Sigmoid colon (tissue), 4 donors: ENCODE data around the gene FOXL3.
A peak's percentile ranks its signal among the peaks of the same experiment; 100 is the strongest.

Experiments used
- EP300 ChIP-seq, 4 donors: sonication (generic); formaldehyde crosslinking; IDR thresholded peaks; one replicate each; pipeline ENCODE4 v1.6.1; 2017; ENCODE audit warnings: antibody characterized with exemption in 4 of 4
- POLR2A ChIP-seq, 2 donors: fragments of 450-650 bp; IDR thresholded peaks; one replicate each; pipeline ENCODE4 v1.6.1; 2016; ENCODE audit warnings: antibody characterized with exemption in 2 of 2, mild to moderate bottlenecking in 2 of 2, moderate library complexity in 2 of 2
- POLR2AphosphoS5 ChIP-seq, 4 donors: sonication (generic); formaldehyde crosslinking; IDR thresholded peaks; one replicate each; pipeline ENCODE4 v1.6.1; 2017; ENCODE audit warnings: antibody characterized with exemption in 4 of 4
- TF ChIP-seq, protein P1 (sequence below), 4 experiments: fragments of 450-650 bp in 3 of 4; fragments of 200-600 bp in 1 of 4; IDR thresholded peaks; one replicate each; pipeline ENCODE4 v1.5.1; 2016 to 2019; ENCODE audit warnings: antibody characterized with exemption in 4 of 4, mild to moderate bottlenecking in 3 of 4, moderate library complexity in 2 of 4

DNA sequence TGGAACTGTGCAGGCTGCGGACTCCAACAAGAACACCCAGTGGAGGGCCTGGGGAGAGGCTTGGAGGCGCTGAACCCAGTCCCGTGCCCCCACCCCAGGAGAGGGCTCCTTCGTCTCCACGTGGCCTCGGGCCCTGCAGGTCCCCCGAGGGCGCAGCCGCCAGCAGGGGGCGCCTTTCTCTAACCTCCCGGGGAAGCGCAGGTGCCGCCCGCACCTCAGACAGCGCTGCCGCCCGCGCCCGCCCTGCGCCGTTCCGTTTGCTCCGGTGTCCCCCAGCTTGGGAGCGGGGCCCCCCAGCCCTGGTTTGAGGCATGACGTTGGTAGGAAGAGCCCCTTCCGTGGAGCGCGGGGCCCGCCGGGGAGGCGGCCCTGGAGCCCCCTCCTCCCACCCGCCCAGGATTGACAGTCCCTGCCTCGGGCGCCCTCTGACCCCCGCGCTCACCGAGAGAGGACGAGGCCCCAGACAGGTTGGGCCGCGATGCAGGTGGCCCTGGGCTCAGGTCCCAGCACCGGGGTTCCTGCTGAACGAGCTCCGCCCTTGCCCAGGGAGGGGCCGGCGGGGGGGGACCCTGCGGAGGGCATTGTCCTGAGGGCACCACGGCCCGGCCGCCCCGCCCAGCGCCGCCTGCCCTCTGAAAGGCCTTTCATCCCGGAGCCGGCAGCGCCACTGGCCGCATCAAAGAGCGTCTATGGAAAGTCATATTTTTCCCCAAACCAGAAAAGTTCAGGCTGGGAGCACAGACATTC is 42.8 kb downstream of the FOXL3 start:
- no peak for TF ChIP-seq EP300 (IDR thresholded peaks at IDR 0.05)
- TF ChIP-seq, protein P1, sequence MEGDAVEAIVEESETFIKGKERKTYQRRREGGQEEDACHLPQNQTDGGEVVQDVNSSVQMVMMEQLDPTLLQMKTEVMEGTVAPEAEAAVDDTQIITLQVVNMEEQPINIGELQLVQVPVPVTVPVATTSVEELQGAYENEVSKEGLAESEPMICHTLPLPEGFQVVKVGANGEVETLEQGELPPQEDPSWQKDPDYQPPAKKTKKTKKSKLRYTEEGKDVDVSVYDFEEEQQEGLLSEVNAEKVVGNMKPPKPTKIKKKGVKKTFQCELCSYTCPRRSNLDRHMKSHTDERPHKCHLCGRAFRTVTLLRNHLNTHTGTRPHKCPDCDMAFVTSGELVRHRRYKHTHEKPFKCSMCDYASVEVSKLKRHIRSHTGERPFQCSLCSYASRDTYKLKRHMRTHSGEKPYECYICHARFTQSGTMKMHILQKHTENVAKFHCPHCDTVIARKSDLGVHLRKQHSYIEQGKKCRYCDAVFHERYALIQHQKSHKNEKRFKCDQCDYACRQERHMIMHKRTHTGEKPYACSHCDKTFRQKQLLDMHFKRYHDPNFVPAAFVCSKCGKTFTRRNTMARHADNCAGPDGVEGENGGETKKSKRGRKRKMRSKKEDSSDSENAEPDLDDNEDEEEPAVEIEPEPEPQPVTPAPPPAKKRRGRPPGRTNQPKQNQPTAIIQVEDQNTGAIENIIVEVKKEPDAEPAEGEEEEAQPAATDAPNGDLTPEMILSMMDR (IDR thresholded peaks at IDR 0.05): peak; percentile 53 to 90 (median 76)
- TF ChIP-seq POLR2AphosphoS5 (IDR thresholded peaks at IDR 0.05): peak in 2 of 4 donors; percentile 8 to 10
- no peak for TF ChIP-seq POLR2A (IDR thresholded peaks at IDR 0.05)
